SK-N-SH treated with all-trans-retinoic acid at 6 μM for 48 hours (cell line): ENCODE measurements around the gene CBL.

Experiments used
- ATAC-seq: fragments of 200-7000 bp; cut with Tn5 transposase; 3 replicates; pipeline ENCODE4 v1.9.1; 2020; ENCODE audit warnings: mild to moderate bottlenecking, moderate library complexity
- ARNTL ChIP-seq: fragments of 450-650 bp; formaldehyde crosslinking; IDR thresholded peaks from 2 replicates; pipeline ENCODE4 v1.5.0; 2020; ENCODE audit warnings: low read depth, mild to moderate bottlenecking, moderate library complexity, borderline replicate concordance
- BACH2 ChIP-seq: fragments of 250-450 bp; sonication (Bioruptor Pico); IDR thresholded peaks from 2 replicates; pipeline ENCODE4 v1.9.0; 2021; ENCODE audit warnings: mild to moderate bottlenecking, borderline replicate concordance
- CREB5 ChIP-seq: fragments of 250-450 bp; sonication (Bioruptor Pico); IDR thresholded peaks from 2 replicates; pipeline ENCODE4 v1.5.1; 2020; ENCODE audit warnings: low read depth, mild to moderate bottlenecking, moderate library complexity
- CSDC2 ChIP-seq: fragments of 250-450 bp; sonication (Bioruptor Pico); IDR thresholded peaks from 2 replicates; pipeline ENCODE4 v1.5.0; 2020; ENCODE audit warnings: mild to moderate bottlenecking, moderate library complexity
- CSRNP3 ChIP-seq: fragments of 250-450 bp; sonication (Bioruptor Pico); IDR thresholded peaks from 2 replicates; pipeline ENCODE4 v1.5.1; 2021; ENCODE audit warnings: mild to moderate bottlenecking, moderate library complexity
- ESRRG ChIP-seq: fragments of 250-450 bp; sonication (Bioruptor Pico); IDR thresholded peaks from 2 replicates; pipeline ENCODE4 v1.6.1; 2021; ENCODE audit warnings: mild to moderate bottlenecking
- GLIS3 ChIP-seq: fragments of 250-450 bp; sonication (Bioruptor Pico); IDR thresholded peaks from 2 replicates; pipeline ENCODE4 v1.5.0; 2020; ENCODE audit warnings: mild to moderate bottlenecking, moderate library complexity
- PATZ1 ChIP-seq: fragments of 250-450 bp; sonication (Bioruptor Pico); IDR thresholded peaks from 2 replicates; pipeline ENCODE4 v1.8.0; 2020; ENCODE audit warnings: mild to moderate bottlenecking, moderate library complexity, borderline replicate concordance
- POU6F1 ChIP-seq: fragments of 250-450 bp; sonication (Bioruptor Pico); IDR thresholded peaks from 2 replicates; pipeline ENCODE4 v1.8.0; 2021; ENCODE audit warnings: low read depth, mild to moderate bottlenecking, moderate library complexity, borderline replicate concordance
- PPARA ChIP-seq: fragments of 250-450 bp; sonication (Bioruptor Pico); IDR thresholded peaks from 2 replicates; pipeline ENCODE4 v1.5.0; 2020; ENCODE audit warnings: mild to moderate bottlenecking, borderline replicate concordance
- RARB ChIP-seq: fragments of 250-450 bp; sonication (Bioruptor Pico); IDR thresholded peaks from 2 replicates; pipeline ENCODE4 v1.8.0; 2021; ENCODE audit warnings: mild to moderate bottlenecking, moderate library complexity
- SNAI2 ChIP-seq: fragments of 250-450 bp; sonication (Bioruptor Pico); IDR thresholded peaks from 2 replicates; pipeline ENCODE4 v1.5.0; 2020; ENCODE audit warnings: mild to moderate bottlenecking, moderate library complexity
- TCF4 ChIP-seq: fragments of 250-450 bp; sonication (Bioruptor Pico); IDR thresholded peaks from 2 replicates; pipeline ENCODE4 v1.8.0; 2021; ENCODE audit warnings: mild to moderate bottlenecking, moderate library complexity, borderline replicate concordance
- TOX ChIP-seq: fragments of 250-450 bp; sonication (Bioruptor Pico); IDR thresholded peaks from 2 replicates; pipeline ENCODE4 v1.8.0; 2021; ENCODE audit warnings: mild to moderate bottlenecking, moderate library complexity, borderline replicate concordance
- TSHZ2 ChIP-seq: fragments of 250-450 bp; sonication (Bioruptor Pico); IDR thresholded peaks from 2 replicates; pipeline ENCODE4 v1.5.0; 2020; ENCODE audit warnings: mild to moderate bottlenecking, moderate library complexity
- ZC3H10 ChIP-seq: fragments of 250-450 bp; sonication (Bioruptor Pico); IDR thresholded peaks from 2 replicates; pipeline ENCODE4 v1.5.1; 2021; ENCODE audit warnings: mild to moderate bottlenecking, moderate library complexity
- ZFP3 ChIP-seq: fragments of 250-450 bp; sonication (Bioruptor Pico); IDR thresholded peaks from 2 replicates; pipeline ENCODE4 v1.5.0; 2020; ENCODE audit warnings: mild to moderate bottlenecking, moderate library complexity
- ZFP30 ChIP-seq: fragments of 450-650 bp; formaldehyde crosslinking; IDR thresholded peaks from 2 replicates; pipeline ENCODE4 v1.5.0; 2022; ENCODE audit warnings: mild to moderate bottlenecking, moderate library complexity
- ZNF565 ChIP-seq: fragments of 450-650 bp; formaldehyde crosslinking; conservative IDR thresholded peaks from 2 replicates; pipeline ENCODE4 v1.5.0; 2020; ENCODE audit warnings: low read depth, mild to moderate bottlenecking, moderate library complexity
- ZNF8 ChIP-seq: fragments of 450-650 bp; formaldehyde crosslinking; IDR thresholded peaks from 2 replicates; pipeline ENCODE4 v1.5.0; 2020; ENCODE audit warnings: mild to moderate bottlenecking, moderate library complexity

The CBL gene

GRCh38 chr11:119192111-119192510, 14.0 kb upstream of the CBL start:
- no peak for ATAC-seq

GRCh38 chr11:119193001-119193400, 13.1 kb upstream of the CBL start:
- no peak for ATAC-seq
- TF ChIP-seq TOX (CRISPR knock-in tag) (no peak), TCF4 (CRISPR knock-in tag) (no peak), BACH2 (CRISPR knock-in tag) (no peak), CSDC2 (CRISPR knock-in tag) (no peak), SNAI2 (no peak), TSHZ2 (CRISPR knock-in tag) (no peak), ZFP3 (CRISPR knock-in tag) (no peak), ESRRG (CRISPR knock-in tag) (no peak), PPARA (CRISPR knock-in tag) (no peak), CSRNP3 (CRISPR knock-in tag) (no peak), ZNF565 (CRISPR knock-in tag) (no peak), PATZ1 (CRISPR knock-in tag) (no peak), ZNF8 (CRISPR knock-in tag) (no peak), ARNTL (CRISPR knock-in tag) (no peak), ZC3H10 (CRISPR knock-in tag) (no peak), RARB (CRISPR knock-in tag) (no peak), GLIS3 (CRISPR knock-in tag) (no peak), CREB5 (CRISPR knock-in tag) (no peak), POU6F1 (no peak)

More at GRCh38 chr11:119192111-119192510, 14.0 kb upstream of the CBL start:
- TF ChIP-seq ZFP30 (CRISPR knock-in tag) (no peak), TOX (CRISPR knock-in tag) (no peak)

GRCh38 chr11:119193626-119194025, 12.5 kb upstream of the CBL start:
- TF ChIP-seq TSHZ2 (CRISPR knock-in tag): no peak
- no peak for TF ChIP-seq ZNF565 (CRISPR knock-in tag)
- no peak for TF ChIP-seq GLIS3 (CRISPR knock-in tag)
- TF ChIP-seq PPARA (CRISPR knock-in tag): no peak
- TF ChIP-seq, all 23 proteins: peak for 0
- no peak for ATAC-seq
